GM23338 (cell line): Measurements from ENCODE around the gene HOXB6. TPM values are rescaled to one million over a fixed set of nuclear protein-coding genes. Genes with fewer than 3 reads are reported as not detected.

Experiments used
- ATAC-seq: fragments of 200-7000 bp; cut with Tn5 transposase; 3 replicates; pipeline ENCODE4 v1.9.1; 2020
- DNase-seq: peaks from one replicate; pipeline ENCODE4 v3.0.0-alpha.2; 2015; ENCODE audit warnings: low spot score
- H2AFZ ChIP-seq: fragments of 200-600 bp; sonication (generic); 2 replicates; pipeline ENCODE4 v1.8.0; 2016; ENCODE audit warnings: antibody characterized with exemption, mild to moderate bottlenecking, moderate library complexity
- H3F3A ChIP-seq: fragments of 200-600 bp; sonication (generic); replicated peaks from 2 replicates; pipeline ENCODE4 v1.8.0; 2017; ENCODE audit warnings: antibody characterized with exemption, mixed run types, low read depth
- H3K27ac ChIP-seq: fragments of 200-600 bp; sonication (generic); 2 replicates; pipeline ENCODE4 v1.6.1; 2016; ENCODE audit warnings: low read depth
- H3K27me3 ChIP-seq: fragments of 200-600 bp; sonication (generic); 2 replicates; pipeline ENCODE4 v1.8.0; 2016; ENCODE audit warnings: mild to moderate bottlenecking, mixed run types, moderate library complexity; ENCODE audit not compliant: insufficient read depth
- H3K36me3 ChIP-seq: fragments of 200-600 bp; sonication (generic); 2 replicates; pipeline ENCODE4 v1.8.0; 2016; ENCODE audit warnings: mild to moderate bottlenecking; ENCODE audit not compliant: insufficient read depth
- H3K4me1 ChIP-seq: fragments of 200-600 bp; sonication (generic); 2 replicates; pipeline ENCODE4 v1.8.0; 2016; ENCODE audit warnings: mild to moderate bottlenecking, moderate library complexity; ENCODE audit not compliant: insufficient read depth
- H3K4me2 ChIP-seq: fragments of 200-600 bp; sonication (generic); 2 replicates; pipeline ENCODE4 v1.7.1; 2017; ENCODE audit warnings: mixed run types
- H3K4me3 ChIP-seq: fragments of 200-600 bp; sonication (generic); 2 replicates; pipeline ENCODE4 v1.6.1; 2016; ENCODE audit warnings: mixed run types
- H3K79me2 ChIP-seq: fragments of 200-600 bp; sonication (generic); replicated peaks from 2 replicates; pipeline ENCODE4 v1.8.0; 2017; ENCODE audit warnings: mild to moderate bottlenecking; ENCODE audit not compliant: insufficient read depth
- H3K9me2 ChIP-seq: fragments of 200-600 bp; sonication (generic); 2 replicates; pipeline ENCODE4 v1.8.0; 2017; ENCODE audit not compliant: insufficient read depth
- H4K20me1 ChIP-seq: fragments of 200-600 bp; sonication (generic); replicated peaks from 2 replicates; pipeline ENCODE4 v1.8.0; 2017; ENCODE audit warnings: mild to moderate bottlenecking; ENCODE audit not compliant: insufficient read depth
- H3K27ac Mint-ChIP-seq: 2 replicates; pipeline ENCODE4 v1.8.0; 2020; ENCODE audit warnings: inconsistent platforms, mild to moderate bottlenecking, moderate library complexity, mixed read lengths
- H3K27me3 Mint-ChIP-seq: 3 replicates; pipeline ENCODE4 v1.8.0; 2022; ENCODE audit warnings: low read depth, mild to moderate bottlenecking, moderate library complexity, mixed read lengths, inconsistent platforms; ENCODE audit not compliant: insufficient read depth, poor library complexity
- H3K36me3 Mint-ChIP-seq: 3 replicates; pipeline ENCODE4 v1.8.0; 2021; ENCODE audit warnings: low read depth, mild to moderate bottlenecking, inconsistent platforms, moderate library complexity, mixed read lengths
- H3K4me1 Mint-ChIP-seq: 3 replicates; pipeline ENCODE4 v1.8.0; 2020; ENCODE audit warnings: mild to moderate bottlenecking, inconsistent platforms, mixed read lengths
- H3K4me3 Mint-ChIP-seq: 3 replicates; pipeline ENCODE4 v1.8.0; 2021; ENCODE audit warnings: moderate library complexity, mild to moderate bottlenecking, inconsistent platforms, mixed read lengths
- H3K9me3 Mint-ChIP-seq: 3 replicates; pipeline ENCODE4 v1.8.0; 2020; ENCODE audit warnings: moderate library complexity, mild to moderate bottlenecking, inconsistent platforms, mixed read lengths
- CREB1 ChIP-seq: fragments of 250-450 bp; sonication (Bioruptor Pico); IDR thresholded peaks from 2 replicates; pipeline ENCODE4 v1.5.0; 2020; ENCODE audit warnings: low read depth, mild to moderate bottlenecking, moderate library complexity
- CTCF ChIP-seq, 2 experiments: fragments of 200-600 bp in 1 of 2; sonication (generic) in 1 of 2; conservative IDR thresholded peaks; 2 replicates each; pipeline versions ENCODE4 v1.5.1 to v1.6.1; 2016 to 2017; ENCODE audit warnings: antibody characterized with exemption in 2 of 2, low read depth in 2 of 2, mild to moderate bottlenecking in 2 of 2, moderate library complexity in 1 of 2
- EZH2 ChIP-seq: fragments of 200-600 bp; sonication (generic); IDR thresholded peaks from one replicate; pipeline ENCODE4 v1.8.0; 2017; ENCODE audit warnings: antibody characterized with exemption, mild to moderate bottlenecking, low read depth; ENCODE audit not compliant: unreplicated experiment
- EZH2phosphoT487 ChIP-seq: fragments of 200-600 bp; sonication (generic); IDR thresholded peaks from one replicate; pipeline ENCODE4 v1.8.1; 2018; ENCODE audit warnings: antibody characterized with exemption; ENCODE audit not compliant: unreplicated experiment
- JUNB ChIP-seq: IDR thresholded peaks from one replicate; pipeline ENCODE4 v1.6.1; 2016; ENCODE audit warnings: antibody characterized with exemption; ENCODE audit not compliant: unreplicated experiment
- NANOG ChIP-seq: IDR thresholded peaks from 2 replicates; pipeline ENCODE4 v1.6.1; 2016; ENCODE audit warnings: antibody characterized with exemption, borderline replicate concordance
- POLR2AphosphoS5 ChIP-seq: IDR thresholded peaks from 2 replicates; pipeline ENCODE4 v1.6.1; 2016; ENCODE audit warnings: antibody characterized with exemption, low read depth
- REST ChIP-seq: IDR thresholded peaks from one replicate; pipeline ENCODE4 v1.6.1; 2018; ENCODE audit warnings: antibody characterized with exemption; ENCODE audit not compliant: unreplicated experiment
- ZNF114 ChIP-seq: fragments of 250-450 bp; sonication (Bioruptor Pico); IDR thresholded peaks from 2 replicates; pipeline ENCODE4 v1.5.0; 2020; ENCODE audit warnings: mild to moderate bottlenecking, moderate library complexity
- ZNF331 ChIP-seq: fragments of 250-450 bp; sonication (Bioruptor Pico); IDR thresholded peaks from 2 replicates; pipeline ENCODE4 v1.5.0; 2020; ENCODE audit warnings: low read depth, mild to moderate bottlenecking, moderate library complexity
- polyA plus RNA-seq: library from polyadenylated mRNA; unstranded; fragments of >200 nt; fragmentation: Nextera tagmentation; extraction: Ambion mirVana; gene quantifications from 2 replicates; pipeline ENCODE4 v1.2.1, GENCODE V29; 2016
- total RNA-seq: library from RNA; depleted of rRNA; stranded (reverse); fragments of >200 nt; shearing (Covaris generic); gene quantifications from 2 replicates; pipeline ENCODE4 v1.2.3, GENCODE V29; 2014

The HOXB6 gene
- total and polyA plus RNA-seq, 2 experiments from 2014 or later, result not detected

GRCh38 chr17:48574505-48575065, 30.2 kb downstream of the HOXB6 start (continued):
- TF ChIP-seq REST, result no peak
- TF ChIP-seq CREB1 (CRISPR knock-in tag), result no peak
- TF ChIP-seq EZH2phosphoT487, result no peak
- no peak for TF ChIP-seq POLR2AphosphoS5
- TF ChIP-seq ZNF331 (CRISPR knock-in tag), result no peak
- TF ChIP-seq CTCF (conservative IDR thresholded peaks at IDR 0.05; ENCODE audit: low read depth in 2 of 2), result no peak
- TF ChIP-seq EZH2, result no peak
- TF ChIP-seq ZNF114, result no peak
- no peak for TF ChIP-seq NANOG
- no peak for TF ChIP-seq JUNB

GRCh38 chr17:48571826-48572417, 32.9 kb downstream of the HOXB6 start:
- Histone ChIP-seq H3K79me2 (no peaks in the 10 kb centered on the region), H3F3A (peaks cover 73% of the 10 kb centered on the region), H3K9me2 (no peaks in the 10 kb centered on the region), H3K4me2 (no peak overlapping the region), H2AFZ (no peak overlapping the region), H3K27ac (no peak overlapping the region), H3K4me1 (peaks cover 76% of the 10 kb centered on the region), H3K4me3 (no peak overlapping the region), H4K20me1 (peaks cover 70% of the 10 kb centered on the region), H3K27me3 (peaks cover 100% of the 10 kb centered on the region), H3K36me3 (no peaks in the 10 kb centered on the region)
- no peaks in the 10 kb centered on the region; the same call in 2 of the 3 replicates for H3K9me3 Mint-ChIP-seq
- H3K4me3 Mint-ChIP-seq, result no peak overlapping the region
- no peak for TF ChIP-seq JUNB
- TF ChIP-seq EZH2, result peak; percentile 61
- no peak overlapping the region for H3K27ac Mint-ChIP-seq
- H3K36me3 Mint-ChIP-seq, result no peaks in the 10 kb centered on the region
- DNase-seq (no peak), ATAC-seq (no peak)
- H3K27me3 Mint-ChIP-seq, result no peaks in the 10 kb centered on the region
- peaks cover 28% of the 10 kb centered on the region for H3K4me1 Mint-ChIP-seq
